ENCODE measurements around the gene NRAP.

NRAP gene

GRCh38 chr10:113631684-113632367, 32.0 kb downstream of the NRAP start:
- H3K36me3 Mint-ChIP-seq (ENCODE audit: low read depth) = no peaks in the 10 kb centered on the region
- peaks cover 16% of the 10 kb centered on the region for H3K27me3 Mint-ChIP-seq
- no peaks in the 10 kb centered on the region for H3K4me1 Mint-ChIP-seq (ENCODE audit: low read depth)
- H3K4me3 Mint-ChIP-seq = no peak overlapping the region
- H3K27ac Mint-ChIP-seq = no peak overlapping the region
- no peaks in the 10 kb centered on the region for H3K9me3 Mint-ChIP-seq

GRCh38 chr10:113630929-113631533, 32.8 kb downstream of the NRAP start:
- peaks cover 15% of the 10 kb centered on the region for H3K27me3 Mint-ChIP-seq
- H3K9me3 Mint-ChIP-seq = no peaks in the 10 kb centered on the region
- no peaks in the 10 kb centered on the region for H3K4me1 Mint-ChIP-seq (ENCODE audit: low read depth)
- H3K36me3 Mint-ChIP-seq (ENCODE audit: low read depth) = no peaks in the 10 kb centered on the region
- H3K4me3 Mint-ChIP-seq = no peak overlapping the region
- no peak overlapping the region for H3K27ac Mint-ChIP-seq

GRCh38 chr10:113628607-113629153, 35.2 kb downstream of the NRAP start:
- H3K9me3 Mint-ChIP-seq = no peaks in the 10 kb centered on the region
- H3K27ac Mint-ChIP-seq = no peak overlapping the region
- H3K4me3 Mint-ChIP-seq = no peak overlapping the region

GRCh38 chr10:113627836-113628235, 36.0 kb downstream of the NRAP start:
- no peak overlapping the region for H3K4me3 Mint-ChIP-seq
- H3K36me3 Mint-ChIP-seq (ENCODE audit: low read depth) = no peaks in the 10 kb centered on the region
- H3K9me3 Mint-ChIP-seq = no peaks in the 10 kb centered on the region
- peaks cover 12% of the 10 kb centered on the region for H3K27me3 Mint-ChIP-seq
- no peaks in the 10 kb centered on the region for H3K4me1 Mint-ChIP-seq (ENCODE audit: low read depth)
- no peak overlapping the region for H3K27ac Mint-ChIP-seq

More at GRCh38 chr10:113628607-113629153, 35.2 kb downstream of the NRAP start:
- no peaks in the 10 kb centered on the region for H3K4me1 Mint-ChIP-seq (ENCODE audit: low read depth)
- H3K36me3 Mint-ChIP-seq (ENCODE audit: low read depth) = no peaks in the 10 kb centered on the region
- H3K27me3 Mint-ChIP-seq = peaks cover 12% of the 10 kb centered on the region

GRCh38 chr10:113626809-113627355, 37.0 kb downstream of the NRAP start:
- H3K36me3 Mint-ChIP-seq (ENCODE audit: low read depth) = no peaks in the 10 kb centered on the region
- H3K4me1 Mint-ChIP-seq (ENCODE audit: low read depth) = no peaks in the 10 kb centered on the region
- no peak overlapping the region for H3K4me3 Mint-ChIP-seq
- no peak overlapping the region for H3K27ac Mint-ChIP-seq
- peaks cover 12% of the 10 kb centered on the region for H3K27me3 Mint-ChIP-seq
- no peaks in the 10 kb centered on the region for H3K9me3 Mint-ChIP-seq

- H3K4me3 Mint-ChIP-seq = no peak overlapping the region
- peaks cover 14% of the 10 kb centered on the region for H3K27me3 Mint-ChIP-seq
- no peaks in the 10 kb centered on the region for H3K4me1 Mint-ChIP-seq (ENCODE audit: low read depth)
- no peaks in the 10 kb centered on the region for H3K9me3 Mint-ChIP-seq
- H3K36me3 Mint-ChIP-seq (ENCODE audit: low read depth) = no peaks in the 10 kb centered on the region
- H3K27ac Mint-ChIP-seq = no peak overlapping the region
Measured at GRCh38 chr10:113625461-113626186, 38.2 kb downstream of the NRAP start.

- Mint-ChIP-seq H3K9me3 (no peaks in the 10 kb centered on the region), H3K27me3 (peaks cover 24% of the 10 kb centered on the region)
Measured at GRCh38 chr10:113622831-113623230, 41.0 kb downstream of the NRAP start.

GRCh38 chr10:113621799-113622198, 42.0 kb downstream of the NRAP start:
- Mint-ChIP-seq H3K4me3 (no peak overlapping the region), H3K27me3 (peaks cover 33% of the 10 kb centered on the region), H3K4me1 (ENCODE audit: low read depth) (no peaks in the 10 kb centered on the region), H3K36me3 (ENCODE audit: low read depth) (no peaks in the 10 kb centered on the region), H3K27ac (no peak overlapping the region), H3K9me3 (no peaks in the 10 kb centered on the region)

More at GRCh38 chr10:113622831-113623230, 41.0 kb downstream of the NRAP start:
- no peak overlapping the region for H3K27ac Mint-ChIP-seq
- H3K36me3 Mint-ChIP-seq (ENCODE audit: low read depth) = no peaks in the 10 kb centered on the region
- H3K4me1 Mint-ChIP-seq (ENCODE audit: low read depth) = no peaks in the 10 kb centered on the region
- H3K4me3 Mint-ChIP-seq = no peak overlapping the region

- H3K27ac Mint-ChIP-seq = no peak overlapping the region
- no peak overlapping the region for H3K4me3 Mint-ChIP-seq
- H3K27me3 Mint-ChIP-seq = peaks cover 39% of the 10 kb centered on the region
- H3K36me3 Mint-ChIP-seq (ENCODE audit: low read depth) = no peaks in the 10 kb centered on the region
- no peaks in the 10 kb centered on the region for H3K9me3 Mint-ChIP-seq
- H3K4me1 Mint-ChIP-seq (ENCODE audit: low read depth) = no peaks in the 10 kb centered on the region
Measured at GRCh38 chr10:113620936-113621335, 42.9 kb downstream of the NRAP start.

GRCh38 chr10:113620511-113620910, 43.3 kb downstream of the NRAP start:
- Mint-ChIP-seq H3K27me3 (peaks cover 39% of the 10 kb centered on the region), H3K4me3 (no peak overlapping the region), H3K27ac (no peak overlapping the region), H3K9me3 (no peaks in the 10 kb centered on the region), H3K36me3 (ENCODE audit: low read depth) (no peaks in the 10 kb centered on the region), H3K4me1 (ENCODE audit: low read depth) (no peaks in the 10 kb centered on the region)

- no peaks in the 10 kb centered on the region for H3K36me3 Mint-ChIP-seq (ENCODE audit: low read depth)
- H3K9me3 Mint-ChIP-seq = no peaks in the 10 kb centered on the region
- H3K4me3 Mint-ChIP-seq = no peak overlapping the region
- peaks cover 38% of the 10 kb centered on the region for H3K27me3 Mint-ChIP-seq
- H3K27ac Mint-ChIP-seq = no peak overlapping the region
- H3K4me1 Mint-ChIP-seq (ENCODE audit: low read depth) = no peaks in the 10 kb centered on the region
Measured at GRCh38 chr10:113619401-113619800, 44.4 kb downstream of the NRAP start.

- Mint-ChIP-seq H3K27me3 (peaks cover 40% of the 10 kb centered on the region), H3K36me3 (ENCODE audit: low read depth) (no peaks in the 10 kb centered on the region), H3K9me3 (no peaks in the 10 kb centered on the region), H3K4me1 (ENCODE audit: low read depth) (no peaks in the 10 kb centered on the region), H3K4me3 (no peak overlapping the region), H3K27ac (no peak overlapping the region)
Measured at GRCh38 chr10:113618338-113618737, 45.5 kb downstream of the NRAP start.

- no peaks in the 10 kb centered on the region for H3K4me1 Mint-ChIP-seq (ENCODE audit: low read depth)
- H3K9me3 Mint-ChIP-seq = no peaks in the 10 kb centered on the region
- H3K4me3 Mint-ChIP-seq = no peak overlapping the region
- no peak overlapping the region for H3K27ac Mint-ChIP-seq
- H3K27me3 Mint-ChIP-seq = peaks cover 41% of the 10 kb centered on the region
- no peaks in the 10 kb centered on the region for H3K36me3 Mint-ChIP-seq (ENCODE audit: low read depth)
Measured at GRCh38 chr10:113617086-113617485, 46.8 kb downstream of the NRAP start.

- Mint-ChIP-seq H3K36me3 (ENCODE audit: low read depth) (no peaks in the 10 kb centered on the region), H3K27me3 (peaks cover 41% of the 10 kb centered on the region)
Measured at GRCh38 chr10:113616244-113617074, 47.4 kb downstream of the NRAP start.

More at GRCh38 chr10:113616244-113617074, 47.4 kb downstream of the NRAP start:
- no peaks in the 10 kb centered on the region for H3K4me1 Mint-ChIP-seq (ENCODE audit: low read depth)
- no peak overlapping the region for H3K4me3 Mint-ChIP-seq
- no peak overlapping the region for H3K27ac Mint-ChIP-seq
- H3K9me3 Mint-ChIP-seq = no peaks in the 10 kb centered on the region
